ENCODE measurements around the gene PLGRKT.

DNA sequence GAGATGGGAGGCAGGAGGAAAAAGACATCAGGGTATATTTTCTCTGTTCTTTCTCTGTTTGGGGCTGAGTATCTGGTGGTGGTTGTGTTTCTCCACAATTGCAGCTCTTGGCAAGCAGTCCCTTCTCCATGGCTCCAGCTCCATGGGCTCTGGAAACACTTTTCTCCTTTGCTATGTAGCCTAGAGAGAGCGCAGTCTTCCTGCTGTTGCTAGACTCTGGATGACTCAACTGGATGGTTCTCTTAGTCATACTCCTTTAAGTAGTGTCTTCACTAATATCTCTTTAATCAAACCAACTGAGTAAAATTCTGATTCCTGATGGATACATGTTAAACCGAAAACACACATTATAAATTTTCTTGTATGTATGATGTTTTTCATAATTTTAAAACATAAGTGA lies 3.3 kb upstream of the PLGRKT start:
- TF ChIP-seq TAF1 (IDR thresholded peaks at IDR 0.05; ENCODE audit: borderline replicate concordance, insufficient read depth, low read length): no peak
- no peak for TF ChIP-seq POLR2AphosphoS5 (IDR thresholded peaks at IDR 0.05; ENCODE audit: low read depth, low read length)
- TF ChIP-seq, protein P1, sequence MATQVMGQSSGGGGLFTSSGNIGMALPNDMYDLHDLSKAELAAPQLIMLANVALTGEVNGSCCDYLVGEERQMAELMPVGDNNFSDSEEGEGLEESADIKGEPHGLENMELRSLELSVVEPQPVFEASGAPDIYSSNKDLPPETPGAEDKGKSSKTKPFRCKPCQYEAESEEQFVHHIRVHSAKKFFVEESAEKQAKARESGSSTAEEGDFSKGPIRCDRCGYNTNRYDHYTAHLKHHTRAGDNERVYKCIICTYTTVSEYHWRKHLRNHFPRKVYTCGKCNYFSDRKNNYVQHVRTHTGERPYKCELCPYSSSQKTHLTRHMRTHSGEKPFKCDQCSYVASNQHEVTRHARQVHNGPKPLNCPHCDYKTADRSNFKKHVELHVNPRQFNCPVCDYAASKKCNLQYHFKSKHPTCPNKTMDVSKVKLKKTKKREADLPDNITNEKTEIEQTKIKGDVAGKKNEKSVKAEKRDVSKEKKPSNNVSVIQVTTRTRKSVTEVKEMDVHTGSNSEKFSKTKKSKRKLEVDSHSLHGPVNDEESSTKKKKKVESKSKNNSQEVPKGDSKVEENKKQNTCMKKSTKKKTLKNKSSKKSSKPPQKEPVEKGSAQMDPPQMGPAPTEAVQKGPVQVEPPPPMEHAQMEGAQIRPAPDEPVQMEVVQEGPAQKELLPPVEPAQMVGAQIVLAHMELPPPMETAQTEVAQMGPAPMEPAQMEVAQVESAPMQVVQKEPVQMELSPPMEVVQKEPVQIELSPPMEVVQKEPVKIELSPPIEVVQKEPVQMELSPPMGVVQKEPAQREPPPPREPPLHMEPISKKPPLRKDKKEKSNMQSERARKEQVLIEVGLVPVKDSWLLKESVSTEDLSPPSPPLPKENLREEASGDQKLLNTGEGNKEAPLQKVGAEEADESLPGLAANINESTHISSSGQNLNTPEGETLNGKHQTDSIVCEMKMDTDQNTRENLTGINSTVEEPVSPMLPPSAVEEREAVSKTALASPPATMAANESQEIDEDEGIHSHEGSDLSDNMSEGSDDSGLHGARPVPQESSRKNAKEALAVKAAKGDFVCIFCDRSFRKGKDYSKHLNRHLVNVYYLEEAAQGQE (IDR thresholded peaks at IDR 0.05; ENCODE audit: insufficient read depth in 1 of 2, low read depth in 2 of 2, low read length in 2 of 2): no peak
- no peak for TF ChIP-seq SIN3A (IDR thresholded peaks at IDR 0.05; ENCODE audit: borderline replicate concordance, insufficient read depth, low read length)
